Endothelial cell of umbilical vein (primary cell): ENCODE data around the gene LYVE1. TPM values are rescaled to one million over a fixed set of nuclear protein-coding genes. Genes with fewer than 3 reads are reported as not detected.

Source experiments
- BruUV-seq: library from RNA; stranded (reverse); fragments of 400-500 nt; replicated peaks from 2 replicates; lab custom pipeline; 2021; lab: Mats Ljungman, UMichigan
- CTCF ChIA-PET: fragments of 300-600, 350-600 bp; sonication (Branson Sonifier 250); formaldehyde crosslinking; loops from one replicate; lab custom pipeline; 2021; ENCODE audit warnings: antibody characterized with exemption, inconsistent platforms; lab: Charles Lee
- POLR2A ChIA-PET: fragments of 300-600, 350-600 bp; sonication (Branson Sonifier 250); formaldehyde crosslinking; loops from one replicate; lab custom pipeline; 2021; ENCODE audit warnings: antibody characterized with exemption, inconsistent platforms; lab: Charles Lee
- DNase-seq: peaks from one replicate; pipeline ENCODE4 v3.0.0-alpha.2; 2011; ENCODE audit warnings: low read depth, low spot score
- FAIRE-seq: peaks from 2 replicates; lab custom pipeline; 2011; peaks lifted over from hg19 to GRCh38; lab: Jason Lieb, UNC
- H2AFZ ChIP-seq: 2 replicates; pipeline ENCODE4 v1.6.0; 2012; ENCODE audit warnings: low read depth, low read length, control low read depth, inconsistent platforms
- H3K27ac ChIP-seq: 2 replicates; pipeline ENCODE4 v1.5.1; 2011; ENCODE audit warnings: low read depth, mild to moderate bottlenecking, control low read depth, low read length, moderate library complexity; ENCODE audit not compliant: insufficient read depth
- H3K27me3 ChIP-seq, 2 experiments: 2 replicates each; pipeline versions ENCODE4 v1.6.0 to v1.6.1; 2011; ENCODE audit warnings: low read length in 2 of 2, mixed read lengths in 1 of 2; ENCODE audit not compliant: control insufficient read depth in 2 of 2, insufficient read depth in 2 of 2
- H3K36me3 ChIP-seq, 2 experiments: 2 replicates in 1 of 2; 3 replicates in 1 of 2; pipeline ENCODE4 v1.5.1; 2011; ENCODE audit warnings: low read length in 2 of 2, mild to moderate bottlenecking in 1 of 2, moderate library complexity in 1 of 2; ENCODE audit not compliant: control insufficient read depth in 2 of 2, insufficient read depth in 2 of 2; ENCODE audit errors: extremely low read depth in 1 of 2
- H3K4me1 ChIP-seq: 3 replicates; pipeline ENCODE4 v1.5.1; 2011; ENCODE audit warnings: mild to moderate bottlenecking, low read length; ENCODE audit not compliant: control insufficient read depth, insufficient read depth; ENCODE audit errors: extremely low read depth
- H3K4me2 ChIP-seq: 2 replicates; pipeline ENCODE4 v1.6.1; 2011; ENCODE audit warnings: low read length, control low read depth, mixed read lengths; ENCODE audit not compliant: insufficient read depth
- H3K4me3 ChIP-seq, 3 experiments: fragments of 200-600 bp in 1 of 3; sonication (generic), shearing (Covaris generic) in 1 of 3; replicated peaks in 1 of 3; 2 replicates each; pipeline ENCODE4 v1.5.1; 2011 to 2016; ENCODE audit warnings: control low read depth in 3 of 3, low read length in 3 of 3, mild to moderate bottlenecking in 2 of 3, inconsistent platforms in 1 of 3, low read depth in 1 of 3, moderate library complexity in 1 of 3; ENCODE audit not compliant: insufficient read depth in 1 of 3
- H3K79me2 ChIP-seq: 2 replicates; pipeline ENCODE4 v1.6.0; 2012; ENCODE audit warnings: low read length, inconsistent platforms; ENCODE audit not compliant: control insufficient read depth, insufficient read depth
- H3K9ac ChIP-seq: replicated peaks from 2 replicates; pipeline ENCODE3; 2011; ENCODE audit warnings: low read length, control low read depth; ENCODE audit not compliant: insufficient read depth; ENCODE audit errors: extremely low read depth
- H3K9me1 ChIP-seq: replicated peaks from 3 replicates; pipeline ENCODE4 v1.6.0; 2011; ENCODE audit warnings: mild to moderate bottlenecking, low read length; ENCODE audit not compliant: control insufficient read depth, insufficient read depth; ENCODE audit errors: extremely low read depth
- H3K9me3 ChIP-seq: replicated peaks from 2 replicates; pipeline ENCODE4 v1.5.1; 2012; ENCODE audit warnings: low read length, inconsistent platforms; ENCODE audit not compliant: control insufficient read depth, insufficient read depth
- H4K20me1 ChIP-seq: replicated peaks from 2 replicates; pipeline ENCODE3; 2011; ENCODE audit warnings: mild to moderate bottlenecking, low read length; ENCODE audit not compliant: control insufficient read depth, insufficient read depth; ENCODE audit errors: extremely low read depth
- CTCF ChIP-seq, 2 donors: IDR thresholded peaks; 1 replicate in 1 of 2; 2 replicates in 1 of 2; pipeline ENCODE4 v1.5.1; 2011; ENCODE audit warnings: low read length in 2 of 2, mild to moderate bottlenecking in 2 of 2, moderate library complexity in 2 of 2, control low read depth in 1 of 2, inconsistent platforms in 1 of 2, low read depth in 1 of 2; ENCODE audit not compliant: insufficient read depth in 1 of 2; ENCODE audit errors: extremely low read depth in 1 of 2
- EZH2 ChIP-seq: IDR thresholded peaks from 2 replicates; pipeline ENCODE4 v1.6.1; 2012; ENCODE audit warnings: borderline replicate concordance, low read depth, mild to moderate bottlenecking, moderate library complexity, low read length, inconsistent platforms; ENCODE audit not compliant: severe bottlenecking
- FOS ChIP-seq: IDR thresholded peaks from 2 replicates; pipeline ENCODE4 v1.6.1; 2011; ENCODE audit warnings: mild to moderate bottlenecking, low read length, moderate library complexity, borderline replicate concordance; ENCODE audit not compliant: insufficient read depth
- GATA2 ChIP-seq: IDR thresholded peaks from 2 replicates; pipeline ENCODE4 v1.7.0; 2011; ENCODE audit warnings: low read depth, mild to moderate bottlenecking, moderate library complexity, mixed read lengths, low read length; ENCODE audit not compliant: insufficient read length, insufficient read depth
- JUN ChIP-seq: IDR thresholded peaks from 2 replicates; pipeline ENCODE4 v1.6.1; 2011; ENCODE audit warnings: borderline replicate concordance, low read depth; ENCODE audit not compliant: insufficient read length, insufficient read depth
- MYC ChIP-seq: IDR thresholded peaks from one replicate; pipeline ENCODE4 v1.6.1; 2011; ENCODE audit warnings: mild to moderate bottlenecking, low read depth, low read length
- POLR2A ChIP-seq: IDR thresholded peaks from 2 replicates; pipeline ENCODE4 v1.6.1; 2012; ENCODE audit warnings: low read depth, mild to moderate bottlenecking, control low read depth, low read length
- POLR2AphosphoS5 ChIP-seq: IDR thresholded peaks from 2 replicates; pipeline ENCODE4 v1.6.1; 2012; ENCODE audit warnings: low read depth, mild to moderate bottlenecking, control low read depth, low read length, moderate library complexity; ENCODE audit not compliant: insufficient read depth
- dilution Hi-C: fragments of 300-500 bp; cut with MboI; formaldehyde crosslinking; loops from one replicate; pipeline ENCODE4 v1.15.0; 2019; ENCODE audit warnings: low sequenced_read_pairs; ENCODE audit not compliant: extremely low pct_ligation_motif_present
- intact Hi-C: fragments of 100-400 bp; cut with micrococcal nuclease; formaldehyde crosslinking; loops from one replicate; pipeline ENCODE4 v1.10.0; 2022
- polyA plus RNA-seq, 4 experiments: library from polyadenylated mRNA; depleted of rRNA in 3 of 4; stranded (reverse) in 3 of 4; unstranded in 1 of 4; fragments of >200 nt; gene quantifications; 2 replicates each; pipeline versions ENCODE4 v1.2.1 to v1.2.3, GENCODE V29; 2011 to 2012; ENCODE audit warnings: missing spikeins in 1 of 4
- total RNA-seq: library from RNA; stranded (reverse); gene quantifications from 2 replicates; pipeline ENCODE4 v1.2.3, GENCODE V29; 2021
- TF ChIP-seq, protein P1 (sequence below): IDR thresholded peaks from 2 replicates; pipeline ENCODE4 v1.6.1; 2011; ENCODE audit not compliant: insufficient read depth, insufficient read length

The LYVE1 gene
- total and polyA plus RNA-seq, 2 donors (not counting 3 experiments of a cell fraction or from before 2014, with no cell fraction given) = 4.6 to 7.6 TPM

DNA sequence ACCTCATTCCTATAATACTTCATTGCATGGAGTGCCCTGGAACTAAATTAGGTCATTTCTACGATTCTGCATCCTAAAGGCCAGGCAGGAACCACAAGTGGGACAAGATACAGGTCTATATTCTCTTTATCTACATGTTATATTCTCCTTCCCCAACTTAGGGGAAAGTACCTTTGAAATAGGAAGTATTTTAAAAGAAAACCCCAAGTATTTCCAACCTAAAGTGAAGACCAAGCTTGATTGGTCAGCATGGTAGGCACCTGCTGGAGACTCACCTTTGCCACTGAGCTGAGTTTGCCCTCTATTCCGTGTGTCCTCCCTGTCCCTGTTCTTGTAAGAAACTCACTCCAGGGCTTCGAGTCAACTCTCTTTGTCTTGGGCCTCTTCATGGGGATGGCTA lies 11.2 kb upstream of the LYVE1 start:
- Histone ChIP-seq H3K79me2 (no peaks in the 10 kb centered on the region), H3K27me3 (no peaks in the 10 kb centered on the region), H4K20me1 (no peaks in the 10 kb centered on the region), H3K9ac (no peak overlapping the region), H3K27ac (peak overlapping the region; percentile 44), H3K9me1 (no peaks in the 10 kb centered on the region), H3K4me2 (no peak overlapping the region), H3K4me1 (peaks cover 33% of the 10 kb centered on the region), H2AFZ (no peak overlapping the region), H3K36me3 (no peaks in the 10 kb centered on the region), H3K9me3 (no peaks in the 10 kb centered on the region), H3K4me3 (no peak overlapping the region)
- CTCF ChIA-PET = interaction anchor here (1.0 to 2.8 kb wide), 3 partner anchors 12 to 173 kb away, joined by 3 to 14 read pairs (median 5); partner anchors contain the start of gene LYVE1
- FAIRE-seq = no peak
- intact Hi-C loops (no loop called here), dilution Hi-C loops (no loop called here)
- no TSS peak for BruUV-seq
- no peak for DNase-seq
- POLR2A ChIA-PET = no interaction called here
- TF ChIP-seq, protein P1, sequence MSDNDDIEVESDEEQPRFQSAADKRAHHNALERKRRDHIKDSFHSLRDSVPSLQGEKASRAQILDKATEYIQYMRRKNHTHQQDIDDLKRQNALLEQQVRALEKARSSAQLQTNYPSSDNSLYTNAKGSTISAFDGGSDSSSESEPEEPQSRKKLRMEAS = no peak
- TF ChIP-seq POLR2A = no peak
- no peak for TF ChIP-seq MYC
- TF ChIP-seq POLR2AphosphoS5 = no peak
- no peak for TF ChIP-seq JUN
- TF ChIP-seq GATA2 = no peak
- TF ChIP-seq FOS = no peak
- no peak for TF ChIP-seq CTCF (IDR thresholded peaks at IDR 0.05; ENCODE audit: extremely low read depth in 1 of 2, insufficient read depth in 1 of 2, low read depth in 1 of 2, low read length in 2 of 2)
- no peak for TF ChIP-seq EZH2
